WTC11 (cell line): ENCODE results near the gene PCGF5.

ENCODE experiments used
- ATF3 ChIP-seq: sonication (generic); formaldehyde crosslinking; conservative IDR thresholded peaks from 2 replicates; pipeline ENCODE4 v1.8.1; 2022; ENCODE audit warnings: mild to moderate bottlenecking, missing genetic modification reagents
- CREB1 ChIP-seq: sonication (generic); formaldehyde crosslinking; IDR thresholded peaks from 2 replicates; pipeline ENCODE4 v1.8.0; 2023; ENCODE audit warnings: mild to moderate bottlenecking, missing genetic modification reagents
- CTCF ChIP-seq: fragments of 200-600 bp; IDR thresholded peaks from 2 replicates; pipeline ENCODE4 v1.8.0; 2022; ENCODE audit warnings: antibody characterized with exemption
- IRF2 ChIP-seq: sonication (generic); formaldehyde crosslinking; IDR thresholded peaks from 2 replicates; pipeline ENCODE4 v1.8.0; 2022; ENCODE audit warnings: low read depth, missing genetic modification reagents, borderline replicate concordance
- JUN ChIP-seq: sonication (generic); formaldehyde crosslinking; IDR thresholded peaks from 2 replicates; pipeline ENCODE4 v1.8.0; 2023; ENCODE audit warnings: mild to moderate bottlenecking, missing genetic modification reagents
- MAX ChIP-seq: sonication (generic); formaldehyde crosslinking; IDR thresholded peaks from 2 replicates; pipeline ENCODE4 v1.8.0; 2022; ENCODE audit warnings: mild to moderate bottlenecking, missing genetic modification reagents
- NFE2L1 ChIP-seq: sonication (generic); formaldehyde crosslinking; IDR thresholded peaks from 2 replicates; pipeline ENCODE4 v1.8.1; 2023; ENCODE audit warnings: missing genetic modification reagents
- NFYB ChIP-seq: sonication (generic); formaldehyde crosslinking; conservative IDR thresholded peaks from 2 replicates; pipeline ENCODE4 v1.8.0; 2022; ENCODE audit warnings: low read depth, missing genetic modification reagents
- NR2C2 ChIP-seq: sonication (generic); formaldehyde crosslinking; IDR thresholded peaks from 2 replicates; pipeline ENCODE4 v1.8.0; 2022; ENCODE audit warnings: mild to moderate bottlenecking, missing genetic modification reagents
- ZNF232 ChIP-seq: sonication (generic); formaldehyde crosslinking; IDR thresholded peaks from 2 replicates; pipeline ENCODE4 v1.8.0; 2022; ENCODE audit warnings: mild to moderate bottlenecking, missing genetic modification reagents
- ZNF263 ChIP-seq: sonication (generic); formaldehyde crosslinking; IDR thresholded peaks from 2 replicates; pipeline ENCODE4 v1.8.1; 2022; ENCODE audit warnings: low read depth, mild to moderate bottlenecking, moderate library complexity, missing genetic modification reagents
- ZNF425 ChIP-seq: fragments of 250-450 bp; sonication (Bioruptor Pico); conservative IDR thresholded peaks from 2 replicates; pipeline ENCODE4 v1.9.0; 2021; ENCODE audit warnings: mild to moderate bottlenecking
- ZSCAN18 ChIP-seq: fragments of 250-450 bp; sonication (Bioruptor Pico); IDR thresholded peaks from 2 replicates; pipeline ENCODE4 v2.1.2; 2022; ENCODE audit warnings: mild to moderate bottlenecking, moderate library complexity

GRCh38 chr10:91191584-91191919 is 28.9 kb upstream of the PCGF5 start:
- no peak for TF ChIP-seq CTCF
- no peak for TF ChIP-seq MAX (CRISPR knock-in tag)
- TF ChIP-seq ZSCAN18 (CRISPR knock-in tag) = no peak
- no peak for TF ChIP-seq ATF3
- no peak for TF ChIP-seq ZNF425
- no peak for TF ChIP-seq ZNF232 (CRISPR knock-in tag)
- no peak for TF ChIP-seq CREB1 (CRISPR knock-in tag)
- TF ChIP-seq NFYB (CRISPR knock-in tag) = no peak
- no peak for TF ChIP-seq IRF2 (CRISPR knock-in tag)
- TF ChIP-seq NFE2L1 (CRISPR knock-in tag) = no peak
- TF ChIP-seq JUN (CRISPR knock-in tag) = no peak
- no peak for TF ChIP-seq NR2C2 (CRISPR knock-in tag)
- TF ChIP-seq ZNF263 (CRISPR knock-in tag) = no peak
